Measurements from ENCODE around the gene BLVRA.
"Not testable (repeated sequence)": the region's sequence is repeated elsewhere in the genome, so short reads cannot be mapped to it uniquely, and the experiment has no call there.

GRCh38 chr7:43778293-43779044 lies 20.0 kb downstream of the BLVRA start:
- TF ChIP-seq CTCF, POLR2AphosphoS5 (IDR thresholded peaks at IDR 0.05): not testable (repeated sequence)
